Activated CD8-positive, alpha-beta memory T cell treated with anti-CD3 and anti-CD28 coated beads, Interleukin-2, amount 10 ng/mL, durations not matched to agents 7 days and 5 days (primary cell): ENCODE data around the gene HMSD. TPM values are rescaled to one million over a fixed set of nuclear protein-coding genes. Genes with fewer than 3 reads are reported as not detected.
A peak's percentile ranks its signal among the peaks of the same experiment; 100 is the strongest.

Experiments
- ATAC-seq: fragments of 150-1000 bp; cut with Tn5 transposase; one replicate; pipeline ENCODE4 v1.10.0; 2021; ENCODE audit warnings: moderate library complexity
- CTCF ChIA-PET: fragments of 350-600 bp; sonication (Branson Sonifier 250); formaldehyde crosslinking; loops from one replicate; lab custom pipeline; 2021; ENCODE audit warnings: antibody characterized with exemption; lab: Charles Lee
- DNase-seq: peaks from one replicate; pipeline ENCODE4 v3.0.0-alpha.2; 2020
- H3K27ac Mint-ChIP-seq: one replicate; pipeline ENCODE4 v1.8.0; 2021; ENCODE audit warnings: mild to moderate bottlenecking, mixed read lengths
- H3K27me3 Mint-ChIP-seq: one replicate; pipeline ENCODE4 v1.8.0; 2021; ENCODE audit warnings: mixed read lengths
- H3K36me3 Mint-ChIP-seq: one replicate; pipeline ENCODE4 v1.8.0; 2021; ENCODE audit warnings: mild to moderate bottlenecking, mixed read lengths
- H3K4me1 Mint-ChIP-seq: one replicate; pipeline ENCODE4 v1.8.0; 2021; ENCODE audit warnings: mixed read lengths
- H3K4me3 Mint-ChIP-seq: one replicate; pipeline ENCODE4 v1.8.0; 2021; ENCODE audit warnings: mild to moderate bottlenecking, moderate library complexity, mixed read lengths
- H3K9me3 Mint-ChIP-seq: one replicate; pipeline ENCODE4 v1.8.0; 2022; ENCODE audit warnings: low read depth, mixed read lengths
- total RNA-seq, 2 experiments: library from RNA; stranded (reverse); gene quantifications; one replicate each; pipeline ENCODE4 v1.2.3, GENCODE V29; 2021

Gene HMSD
- total RNA-seq, 2 experiments from 2014 or later = 1.6 to 5.5 TPM

DNA sequence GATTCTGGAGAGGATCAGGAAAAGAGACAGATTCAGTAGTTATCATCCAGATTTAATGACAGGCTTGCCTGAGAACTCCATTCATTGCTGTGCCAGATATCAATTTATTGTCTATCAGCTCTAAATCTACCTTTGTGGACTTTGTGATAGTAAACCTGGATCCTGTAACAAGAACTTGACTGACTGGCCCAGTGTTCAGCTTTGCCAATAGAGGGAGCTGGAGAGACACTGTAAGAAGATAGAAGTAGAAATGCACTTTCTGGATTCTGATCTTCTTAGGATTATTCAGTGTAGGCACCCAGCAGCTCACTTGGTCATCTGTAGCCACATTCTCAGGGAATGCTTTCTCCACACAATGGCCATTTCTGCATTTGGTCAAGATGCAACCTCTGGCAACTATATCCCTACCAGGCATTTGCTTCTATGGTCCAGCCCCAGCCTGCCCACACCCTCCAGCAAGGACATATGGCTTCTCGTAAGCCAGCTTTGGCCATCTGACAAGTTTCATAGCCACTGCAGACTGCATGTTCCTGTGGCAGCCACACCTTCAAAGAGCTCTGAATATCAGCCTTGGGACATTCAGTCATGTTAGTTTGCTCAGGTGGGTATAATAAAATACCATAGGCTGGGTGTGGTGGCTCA is 14.6 kb downstream of the HMSD start:
- no peaks in the 10 kb centered on the region for H3K36me3 Mint-ChIP-seq
- H3K4me1 Mint-ChIP-seq = no peaks in the 10 kb centered on the region
- H3K27me3 Mint-ChIP-seq = peaks cover 19% of the 10 kb centered on the region
- no peaks in the 10 kb centered on the region for H3K9me3 Mint-ChIP-seq
- ATAC-seq (peak; percentile 71), DNase-seq (peak; percentile 65)
- H3K4me3 Mint-ChIP-seq = no peak overlapping the region
- no peak overlapping the region for H3K27ac Mint-ChIP-seq
- CTCF ChIA-PET = interaction anchor here (0.9 to 3.4 kb wide), 10 partner anchors 10 to 445 kb away, joined by 3 to 23 read pairs (median 6); no protein-coding TSS in a partner anchor

DNA sequence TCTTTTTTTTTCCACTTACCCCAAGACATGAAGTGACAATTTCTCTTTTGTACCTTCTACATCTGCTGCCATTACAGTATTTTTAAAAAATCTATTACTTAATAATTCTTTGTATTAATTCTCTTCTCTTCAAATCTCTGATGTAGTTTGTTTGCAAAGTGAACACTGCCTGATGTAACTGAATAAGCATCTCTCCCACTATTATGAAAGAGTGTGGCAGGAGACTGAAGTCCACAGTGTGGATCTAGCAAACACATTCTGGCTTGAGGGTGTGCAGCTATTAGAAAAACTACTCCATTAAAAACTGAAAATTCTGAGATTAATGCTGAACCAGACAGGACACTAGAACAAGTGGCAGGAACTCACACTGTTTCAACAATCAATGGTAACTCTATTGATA is 15.8 kb downstream of the HMSD start:
- no peaks in the 10 kb centered on the region for H3K36me3 Mint-ChIP-seq
- CTCF ChIA-PET = interaction anchor here (1.4 to 3.4 kb wide), 3 partner anchors 11 to 29 kb away, joined by 3 to 23 read pairs (median 9); no protein-coding TSS in a partner anchor

DNA sequence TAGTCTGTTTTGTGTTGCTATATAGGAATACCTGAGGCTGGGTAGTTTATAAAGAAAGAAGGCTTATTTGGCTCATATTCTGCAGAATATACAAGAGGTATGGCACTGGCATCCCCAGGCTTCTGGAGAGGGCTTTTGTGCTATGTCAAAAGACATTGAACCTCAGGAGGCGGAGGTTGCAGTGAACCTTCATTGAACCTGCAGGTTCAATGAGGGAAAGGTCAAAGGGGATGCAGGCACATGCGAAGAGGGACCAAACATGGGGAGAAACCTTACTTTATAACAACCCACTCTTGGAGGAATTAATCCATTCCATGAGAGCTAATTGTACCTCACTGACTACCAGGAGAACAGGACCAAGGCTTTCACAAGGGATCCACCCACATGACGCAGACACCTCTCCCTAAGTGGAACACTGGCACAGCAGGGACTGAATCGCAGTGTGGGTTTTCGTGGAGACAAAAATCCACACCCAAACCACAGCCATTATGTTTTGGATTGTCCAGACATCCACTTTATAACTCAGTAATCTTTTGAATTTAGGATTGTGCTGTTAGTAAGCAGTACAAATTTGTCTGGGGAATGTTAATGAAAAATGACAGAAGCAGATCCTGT is 16.7 kb downstream of the HMSD start:
- Mint-ChIP-seq H3K4me1 (peaks cover 14% of the 10 kb centered on the region), H3K27me3 (peaks cover 9% of the 10 kb centered on the region), H3K36me3 (no peaks in the 10 kb centered on the region), H3K9me3 (no peaks in the 10 kb centered on the region), H3K27ac (no peak overlapping the region), H3K4me3 (no peak overlapping the region)
- CTCF ChIA-PET = interaction anchor here (1.4 kb wide), 1 partner anchor 30 kb away, joined by 3 read pairs; no protein-coding TSS in a partner anchor
- ATAC-seq (no peak), DNase-seq (no peak)

More for the DNA sequence above, 15.8 kb downstream of the HMSD start:
- Mint-ChIP-seq H3K27me3 (peaks cover 13% of the 10 kb centered on the region), H3K4me3 (no peak overlapping the region), H3K27ac (no peak overlapping the region), H3K4me1 (peaks cover 10% of the 10 kb centered on the region), H3K9me3 (no peaks in the 10 kb centered on the region)
- no peak for ATAC-seq
- no peak for DNase-seq

DNA sequence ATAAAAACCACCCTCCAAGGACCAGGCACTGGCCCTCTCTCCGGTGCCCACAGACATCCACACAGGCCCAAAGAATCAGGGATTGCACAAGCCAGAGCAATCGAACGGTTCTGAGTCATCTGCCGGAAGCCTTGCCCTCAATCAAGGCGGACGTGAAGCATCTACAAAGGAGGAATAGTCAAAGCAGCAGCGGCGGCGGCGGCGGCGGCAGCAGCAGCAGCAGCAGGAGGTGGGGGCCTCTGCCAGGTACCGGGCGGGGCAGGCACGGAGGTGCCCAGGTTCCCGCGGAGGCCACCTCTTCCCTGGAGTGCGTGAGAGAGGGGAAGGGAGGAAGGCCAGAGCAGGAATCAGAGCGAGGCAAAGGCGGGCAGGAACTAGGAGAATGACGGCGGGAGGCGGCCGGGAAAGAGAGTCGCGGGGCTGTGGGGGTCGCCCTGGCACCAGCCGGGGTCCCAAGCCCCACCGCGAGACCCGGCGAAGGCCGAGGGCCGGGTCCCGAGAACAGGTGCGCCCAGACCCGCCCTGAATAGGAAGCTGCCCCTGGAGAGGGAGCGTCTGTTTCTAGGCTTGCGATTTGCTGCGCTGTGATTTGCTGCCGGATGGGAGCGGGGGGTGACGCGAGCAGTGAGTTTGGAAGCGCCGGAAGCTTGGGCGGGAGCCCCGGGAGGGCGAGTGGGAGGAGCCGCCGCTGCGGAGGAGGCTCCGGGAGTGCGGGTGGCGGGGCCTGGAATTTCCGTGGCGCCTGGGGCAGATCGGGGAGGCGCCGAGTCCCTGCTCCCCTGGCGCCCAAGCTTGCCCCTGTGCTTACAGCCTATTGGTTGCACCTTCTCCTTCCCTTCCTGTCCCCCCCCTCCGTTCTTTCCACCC is 21.1 kb downstream of the HMSD start, which contains the start of gene SERPINB8:
SERPINB8 (plus strand) TSS at position 140 of the 867 bp plus-strand sequence. CDS start 8,228 bp downstream, outside the sequence.
- Mint-ChIP-seq H3K4me1 (peaks cover 25% of the 10 kb centered on the region), H3K36me3 (no peaks in the 10 kb centered on the region), H3K9me3 (no peaks in the 10 kb centered on the region), H3K27me3 (peaks cover 2% of the 10 kb centered on the region), H3K4me3 (peak within 1 kb of the TSS; percentile 84), H3K27ac (peak within 1 kb of the TSS; percentile 86)
- DNase-seq (peak; percentile 87), ATAC-seq (peak; percentile 93)
- CTCF ChIA-PET = no interaction called here

DNA sequence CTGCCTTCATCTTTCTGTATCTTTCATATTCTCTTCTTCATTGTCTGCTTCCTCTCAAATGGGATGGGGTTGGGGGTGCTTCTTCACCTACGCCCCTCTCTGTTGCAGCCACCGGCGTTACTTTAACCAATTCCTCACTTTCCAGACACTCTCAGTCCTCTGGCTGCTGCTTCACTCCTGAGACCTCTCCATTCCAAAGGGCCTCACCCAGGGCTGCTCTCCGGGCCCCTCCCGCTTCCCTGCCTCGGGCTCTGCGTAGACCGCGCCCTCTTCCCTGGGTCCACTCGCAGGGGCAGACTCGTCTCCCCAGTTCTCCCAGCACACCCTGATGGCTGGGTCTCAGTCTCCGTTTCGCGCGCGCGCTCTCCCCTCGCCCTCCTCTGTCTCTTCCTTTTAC is 21.7 kb downstream of the HMSD start:
- H3K4me3 Mint-ChIP-seq = peak overlapping the region; percentile 84
- no peaks in the 10 kb centered on the region for H3K36me3 Mint-ChIP-seq
- peaks cover 26% of the 10 kb centered on the region for H3K4me1 Mint-ChIP-seq
- H3K27me3 Mint-ChIP-seq = no peaks in the 10 kb centered on the region
- peak overlapping the region; percentile 86 for H3K27ac Mint-ChIP-seq
- CTCF ChIA-PET = no interaction called here
- H3K9me3 Mint-ChIP-seq = no peaks in the 10 kb centered on the region
- ATAC-seq (no peak), DNase-seq (no peak)

DNA sequence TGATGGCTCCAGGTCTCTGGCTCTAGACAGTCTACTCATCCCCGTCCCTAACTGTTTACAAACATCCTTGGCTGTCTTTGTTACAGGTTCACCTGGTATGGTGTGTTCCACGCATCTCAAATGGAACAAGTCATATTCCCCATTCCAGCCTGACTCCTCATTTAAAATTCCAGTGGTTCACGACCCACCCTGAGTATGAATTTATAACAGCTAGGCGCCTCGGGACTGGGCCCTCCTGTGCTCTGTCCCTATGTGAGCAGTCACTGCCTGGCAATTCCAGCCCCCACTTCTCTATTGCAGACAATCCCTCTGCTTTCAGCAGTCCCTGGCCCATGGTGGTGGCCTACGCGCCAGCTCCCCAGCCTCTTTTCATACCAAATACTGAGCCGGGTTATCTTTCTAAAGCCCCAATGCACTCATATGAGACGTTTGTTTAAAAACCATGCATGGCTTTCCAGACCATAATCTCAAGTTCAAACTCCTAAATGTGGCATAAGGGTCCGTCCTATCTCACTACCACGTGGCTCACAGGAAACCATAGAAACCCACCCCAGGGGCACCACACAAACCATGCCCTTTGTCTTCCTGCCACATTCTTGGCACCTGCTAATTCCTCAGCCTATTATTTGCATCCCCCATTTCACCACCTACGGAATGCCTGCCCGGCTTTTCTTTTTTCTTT is 22.4 kb downstream of the HMSD start:
- Mint-ChIP-seq H3K4me1 (peaks cover 26% of the 10 kb centered on the region), H3K36me3 (no peaks in the 10 kb centered on the region), H3K4me3 (peak overlapping the region; percentile 84), H3K9me3 (no peaks in the 10 kb centered on the region), H3K27ac (peak overlapping the region; percentile 86), H3K27me3 (no peaks in the 10 kb centered on the region)
- DNase-seq = no peak
- CTCF ChIA-PET = no interaction called here
- ATAC-seq = no peak

DNA sequence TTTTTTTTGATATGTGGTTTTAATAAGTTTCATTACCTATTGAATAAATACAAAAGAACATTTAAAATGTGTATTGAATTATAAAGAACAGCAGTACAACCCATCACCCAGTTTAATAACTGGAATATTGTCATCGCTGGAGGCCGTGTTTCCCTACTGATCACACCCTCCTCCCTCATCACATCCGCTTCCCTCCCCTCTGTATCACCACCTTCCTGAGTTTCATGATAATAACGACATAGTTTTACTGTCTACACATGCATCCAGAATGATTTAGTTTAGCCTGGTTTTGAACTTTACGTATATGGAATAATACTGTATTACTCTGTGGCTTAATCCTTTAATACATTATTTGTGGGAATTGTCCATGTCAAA is 22.9 kb downstream of the HMSD start:
- peak overlapping the region; percentile 44 for H3K4me3 Mint-ChIP-seq
- H3K27ac Mint-ChIP-seq = no peak overlapping the region
- ATAC-seq (no peak), DNase-seq (no peak)
- H3K9me3 Mint-ChIP-seq = no peaks in the 10 kb centered on the region
- H3K36me3 Mint-ChIP-seq = no peaks in the 10 kb centered on the region
- H3K4me1 Mint-ChIP-seq = peaks cover 26% of the 10 kb centered on the region
- CTCF ChIA-PET = no interaction called here
- H3K27me3 Mint-ChIP-seq = no peaks in the 10 kb centered on the region

DNA sequence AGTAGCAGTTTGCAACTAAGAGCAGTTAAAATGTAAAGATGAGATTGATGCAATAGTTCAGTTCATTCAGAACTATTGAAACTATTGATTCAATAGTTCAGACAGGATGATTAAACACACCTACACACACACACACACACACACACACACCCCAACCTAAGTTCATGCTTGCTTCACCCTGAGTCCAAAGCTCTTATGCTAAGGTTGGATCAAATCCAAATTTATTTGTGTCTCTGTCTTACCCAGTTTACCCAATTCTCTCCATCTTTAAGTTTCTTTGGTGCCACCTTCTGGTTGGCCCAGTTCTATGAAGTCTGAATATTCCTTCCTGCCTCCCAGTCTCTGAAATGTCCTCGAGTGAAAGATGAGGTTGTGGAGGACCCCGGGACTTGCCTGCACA is 25.9 kb downstream of the HMSD start:
- no peak for ATAC-seq
- DNase-seq = no peak
- no peak overlapping the region for H3K27ac Mint-ChIP-seq
- H3K4me3 Mint-ChIP-seq = no peak overlapping the region
- H3K27me3 Mint-ChIP-seq = no peaks in the 10 kb centered on the region
- no peaks in the 10 kb centered on the region for H3K36me3 Mint-ChIP-seq
- no peaks in the 10 kb centered on the region for H3K9me3 Mint-ChIP-seq
- H3K4me1 Mint-ChIP-seq = peaks cover 23% of the 10 kb centered on the region
- CTCF ChIA-PET = interaction anchor here (1.1 to 2.9 kb wide), 5 partner anchors 9 to 464 kb away, joined by 3 to 17 read pairs (median 3); no protein-coding TSS in a partner anchor

DNA sequence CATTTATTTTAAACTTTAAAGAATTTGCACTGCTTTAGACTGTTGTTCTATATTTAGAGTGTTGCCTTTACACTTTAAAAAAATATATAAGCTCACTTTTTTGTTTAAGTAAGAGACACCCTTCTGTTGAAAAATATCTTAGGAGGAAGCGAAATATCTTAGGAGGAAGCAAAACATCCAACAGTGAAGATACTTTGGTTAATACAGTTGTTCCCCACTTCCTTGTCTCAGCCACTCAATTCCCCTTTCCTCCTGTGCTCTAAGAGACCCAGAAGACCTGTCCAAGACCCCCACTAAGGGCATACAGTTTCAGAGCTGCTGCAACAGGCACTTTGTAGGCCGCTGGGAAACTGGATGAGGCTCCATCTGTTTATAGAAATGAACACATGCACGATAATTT is 26.5 kb downstream of the HMSD start:
- Mint-ChIP-seq H3K27ac (no peak overlapping the region), H3K9me3 (no peaks in the 10 kb centered on the region), H3K4me1 (peaks cover 25% of the 10 kb centered on the region), H3K4me3 (no peak overlapping the region), H3K27me3 (no peaks in the 10 kb centered on the region), H3K36me3 (no peaks in the 10 kb centered on the region)
- DNase-seq = no peak
- ATAC-seq = no peak
- CTCF ChIA-PET = interaction anchor here (1.1 to 2.9 kb wide), 4 partner anchors 10 to 465 kb away, joined by 3 to 17 read pairs (median 5); no protein-coding TSS in a partner anchor

DNA sequence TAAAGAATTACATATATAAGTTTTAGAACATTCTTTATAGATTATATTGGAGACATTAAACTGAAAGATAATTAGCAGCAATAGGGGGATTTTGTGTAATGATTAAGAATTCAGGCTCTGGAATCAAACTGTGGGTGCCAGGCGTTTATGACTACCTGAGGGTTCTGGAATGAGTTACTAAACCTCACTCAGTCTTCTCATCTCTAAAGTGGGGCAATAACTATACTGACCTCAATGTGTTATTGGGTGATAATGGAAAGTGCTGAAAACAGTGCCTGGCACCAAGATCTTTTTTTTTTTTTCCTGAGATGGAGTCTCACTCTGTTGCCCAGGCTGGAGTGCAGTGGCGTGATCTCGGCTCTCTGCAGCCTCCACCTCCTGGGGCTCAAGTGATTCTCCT is 27.9 kb downstream of the HMSD start:
- no peak for ATAC-seq
- Mint-ChIP-seq H3K36me3 (no peaks in the 10 kb centered on the region), H3K27ac (no peak overlapping the region), H3K4me3 (no peak overlapping the region), H3K9me3 (no peaks in the 10 kb centered on the region), H3K4me1 (peaks cover 25% of the 10 kb centered on the region), H3K27me3 (no peaks in the 10 kb centered on the region)
- no peak for DNase-seq
- CTCF ChIA-PET = interaction anchor here (2.2 to 2.9 kb wide), 2 partner anchors 13 to 18 kb away, joined by 7 to 17 read pairs; no protein-coding TSS in a partner anchor

DNA sequence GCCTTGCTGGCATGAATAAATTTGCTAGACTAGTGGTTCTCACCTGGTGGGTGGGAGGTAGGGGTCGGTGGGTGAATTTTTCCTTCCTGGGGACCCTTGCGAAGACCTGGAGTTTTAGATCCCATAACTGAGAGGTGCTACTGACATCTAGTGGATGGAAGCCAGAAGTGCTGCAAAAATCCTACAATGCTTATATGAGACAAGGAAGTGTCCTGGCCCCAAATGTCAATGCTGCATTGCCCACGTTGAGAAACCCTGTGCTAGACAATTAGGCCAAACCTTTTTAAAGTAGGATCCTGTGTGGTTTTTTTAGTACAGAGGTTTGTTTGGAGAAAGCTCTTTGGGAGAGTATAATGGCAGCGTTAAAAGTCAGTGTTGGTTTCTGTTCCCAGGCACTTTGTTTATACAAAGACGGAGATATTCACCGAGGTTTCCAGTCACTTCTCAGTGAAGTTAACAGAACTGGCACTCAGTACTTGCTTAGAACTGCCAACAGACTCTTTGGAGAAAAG is 30.4 kb downstream of the HMSD start:
- peak; percentile 67 for DNase-seq
- Mint-ChIP-seq H3K4me3 (peak overlapping the region; percentile 47), H3K27me3 (no peaks in the 10 kb centered on the region), H3K36me3 (no peaks in the 10 kb centered on the region), H3K27ac (peak overlapping the region; percentile 66), H3K4me1 (peaks cover 24% of the 10 kb centered on the region), H3K9me3 (no peaks in the 10 kb centered on the region)
- CTCF ChIA-PET = interaction anchor here (0.6 to 1.4 kb wide), 6 partner anchors 12 to 462 kb away, joined by 3 to 9 read pairs (median 4); partner anchors contain the start of gene SERPINB2
- peak; percentile 80 for ATAC-seq

DNA sequence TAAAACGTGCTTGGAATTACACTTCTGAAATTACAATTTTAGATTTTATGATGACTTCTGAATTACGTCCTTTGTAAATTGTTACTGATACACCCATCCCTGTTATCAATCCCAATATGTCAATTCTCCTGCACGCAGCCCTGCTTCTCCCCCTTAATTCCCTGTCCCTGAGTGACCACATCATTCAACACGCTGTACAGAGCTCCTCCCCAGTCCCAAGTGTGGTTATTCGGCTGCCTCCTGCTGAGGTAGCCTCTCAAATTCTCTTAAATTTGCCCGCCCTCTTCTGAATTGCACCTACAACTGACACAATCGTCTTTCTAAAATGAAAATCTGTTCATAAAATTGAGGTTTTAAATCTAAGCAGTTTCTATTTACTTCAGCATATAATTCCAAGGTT is 30.9 kb downstream of the HMSD start:
- Mint-ChIP-seq H3K9me3 (no peaks in the 10 kb centered on the region), H3K4me3 (peak overlapping the region; percentile 47), H3K27ac (no peak overlapping the region), H3K27me3 (no peaks in the 10 kb centered on the region), H3K36me3 (no peaks in the 10 kb centered on the region), H3K4me1 (peaks cover 23% of the 10 kb centered on the region)
- ATAC-seq (no peak), DNase-seq (no peak)
- CTCF ChIA-PET = interaction anchor here (0.6 to 1.4 kb wide), 6 partner anchors 12 to 462 kb away, joined by 3 to 9 read pairs (median 4); partner anchors contain the start of gene SERPINB2
